ENCODE measurements around the gene BATF. TPM values are rescaled to one million over a fixed set of nuclear protein-coding genes. Genes with fewer than 3 reads are reported as not detected.

Gene BATF
- total and polyA plus RNA-seq, 5 donors from 2014 or later = 50.7 to 119 (median 104) TPM

DNA sequence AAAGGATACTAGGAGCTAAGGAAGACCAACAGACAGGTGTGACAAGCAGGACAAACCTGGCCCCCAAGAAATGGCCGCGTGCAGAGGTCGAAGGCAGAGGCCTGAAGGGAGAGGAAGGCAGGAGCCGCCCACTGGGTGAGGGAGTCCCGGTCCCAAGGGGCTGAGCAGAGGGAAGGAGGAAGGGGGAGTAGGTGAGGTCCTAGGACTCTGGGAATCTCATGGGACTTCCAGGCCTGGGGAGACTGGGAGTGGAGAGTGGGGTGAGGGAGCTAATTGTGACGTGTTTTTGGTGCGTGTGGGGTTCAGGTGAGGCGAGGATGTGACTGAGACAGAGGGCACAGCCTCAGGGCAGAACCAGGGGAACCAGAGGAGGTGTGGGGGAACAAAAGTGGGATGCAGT, 44.5 kb downstream of the BATF start:
- H3K4me3 Mint-ChIP-seq = peak overlapping the region; percentile 1 to 85 (median 40)
- DNase-seq (no peak), ATAC-seq (ENCODE audit: low read depth in 2 of 2) (no peak)
- peaks cover 18 to 54% (median 36%) of the 10 kb centered on the region in 4 donors for H3K4me1 Mint-ChIP-seq
- Histone ChIP-seq H3K4me3 (ENCODE audit: low read depth, low read length) (no peak overlapping the region), H3K36me3 (ENCODE audit: control insufficient read depth, insufficient read depth, low read length) (no peaks in the 10 kb centered on the region), H3K9me3 (ENCODE audit: control insufficient read depth in 2 of 2, low read length in 2 of 2) (no peaks in the 10 kb centered on the region), H3K4me1 (ENCODE audit: control insufficient read depth, insufficient read depth, low read length, poor library complexity, severe bottlenecking) (peaks cover 32% of the 10 kb centered on the region), H3K27me3 (ENCODE audit: control insufficient read depth, insufficient read depth, low read length) (no peaks in the 10 kb centered on the region), H3K27ac (ENCODE audit: insufficient read depth, low read length, poor library complexity, severe bottlenecking) (peak overlapping the region; percentile 88)
- peak overlapping the region; percentile 84 to 98 (median 90) for H3K27ac Mint-ChIP-seq
- no peaks in the 10 kb centered on the region for H3K27me3 Mint-ChIP-seq
- peaks cover 5% of the 10 kb centered on the region for H3K36me3 Mint-ChIP-seq
- H3K9me3 Mint-ChIP-seq = peaks cover 0 to 1% (median 0%) of the 10 kb centered on the region in 7 donors

DNA sequence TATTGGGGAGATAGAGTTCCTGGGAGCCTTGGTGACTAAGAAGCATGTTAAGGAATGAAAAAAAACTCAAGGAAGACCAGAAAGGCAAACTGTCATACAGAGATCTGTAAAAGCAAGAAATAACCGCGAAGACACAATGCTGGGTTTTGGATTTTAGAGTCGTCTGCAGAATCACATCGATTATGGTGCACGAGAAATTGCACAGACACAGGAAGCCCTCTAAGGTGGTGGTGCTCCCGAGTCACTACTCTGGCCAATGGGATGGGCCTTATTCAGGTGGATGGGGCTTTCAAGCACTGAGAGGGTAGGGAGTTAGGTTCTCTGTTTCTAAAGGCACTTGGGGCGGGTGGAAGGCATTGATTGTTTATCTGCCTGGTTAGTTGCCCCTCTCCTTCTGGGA, 45.9 kb downstream of the BATF start:
- peaks cover 11% of the 10 kb centered on the region for H3K36me3 Mint-ChIP-seq
- no peaks in the 10 kb centered on the region for H3K27me3 ChIP-seq (ENCODE audit: control insufficient read depth, insufficient read depth, low read length)
- peaks cover 12 to 46% (median 28%) of the 10 kb centered on the region in 4 donors for H3K4me1 Mint-ChIP-seq
- no peak for DNase-seq
- H3K27ac Mint-ChIP-seq = peak overlapping the region in 2 of 3 donors; percentile 84 to 90
- H3K4me3 Mint-ChIP-seq = peak overlapping the region in 3 of 4 donors; percentile 23 to 55 (median 29)
- no peaks in the 10 kb centered on the region for H3K36me3 ChIP-seq (ENCODE audit: control insufficient read depth, insufficient read depth, low read length)
- H3K4me1 ChIP-seq (ENCODE audit: control insufficient read depth, insufficient read depth, low read length, poor library complexity, severe bottlenecking) = peaks cover 32% of the 10 kb centered on the region
- H3K27me3 Mint-ChIP-seq = no peaks in the 10 kb centered on the region
- H3K4me3 ChIP-seq (ENCODE audit: low read depth, low read length) = peak overlapping the region; percentile 52
- peak overlapping the region; percentile 66 for H3K27ac ChIP-seq (ENCODE audit: insufficient read depth, low read length, poor library complexity, severe bottlenecking)
- no peaks in the 10 kb centered on the region for H3K9me3 ChIP-seq (ENCODE audit: control insufficient read depth in 2 of 2, low read length in 2 of 2)
- ATAC-seq (ENCODE audit: low read depth in 2 of 2) = no peak
- peaks cover 0 to 2% (median 0%) of the 10 kb centered on the region in 7 donors for H3K9me3 Mint-ChIP-seq

- Histone ChIP-seq H3K36me3 (ENCODE audit: control insufficient read depth, insufficient read depth, low read length) (no peaks in the 10 kb centered on the region), H3K27ac (ENCODE audit: insufficient read depth, low read length, poor library complexity, severe bottlenecking) (peak overlapping the region; percentile 66), H3K4me1 (ENCODE audit: control insufficient read depth, insufficient read depth, low read length, poor library complexity, severe bottlenecking) (peaks cover 32% of the 10 kb centered on the region), H3K9me3 (ENCODE audit: control insufficient read depth in 2 of 2, low read length in 2 of 2) (no peaks in the 10 kb centered on the region), H3K4me3 (ENCODE audit: low read depth, low read length) (peak overlapping the region; percentile 52), H3K27me3 (ENCODE audit: control insufficient read depth, insufficient read depth, low read length) (no peaks in the 10 kb centered on the region)
- Mint-ChIP-seq H3K36me3 (peaks cover 11% of the 10 kb centered on the region), H3K27ac (peak overlapping the region; percentile 58 to 76 (median 58)), H3K27me3 (no peaks in the 10 kb centered on the region), H3K4me1 (peaks cover 12 to 46% (median 28%) of the 10 kb centered on the region in 4 donors), H3K4me3 (peak overlapping the region in 3 of 4 donors; percentile 19 to 78 (median 55)), H3K9me3 (peaks cover 0 to 2% (median 0%) of the 10 kb centered on the region in 7 donors)
- DNase-seq (peak in 2 of 3 donors; percentile 20 to 68), ATAC-seq (ENCODE audit: low read depth in 2 of 2) (no peak)
Measured at GRCh38 chr14:75568791-75569190, 46.5 kb downstream of the BATF start.

GRCh38 chr14:75570797-75571196, 48.5 kb downstream of the BATF start:
- Mint-ChIP-seq H3K4me3 (no peak overlapping the region), H3K9me3 (peaks cover 0 to 2% (median 0%) of the 10 kb centered on the region in 7 donors), H3K27ac (peak overlapping the region in 2 of 3 donors; percentile 12 to 35), H3K36me3 (peaks cover 11% of the 10 kb centered on the region), H3K4me1 (peaks cover 7 to 35% (median 21%) of the 10 kb centered on the region in 4 donors), H3K27me3 (no peaks in the 10 kb centered on the region)
- peaks cover 27% of the 10 kb centered on the region for H3K4me1 ChIP-seq (ENCODE audit: control insufficient read depth, insufficient read depth, low read length, poor library complexity, severe bottlenecking)
- H3K27ac ChIP-seq (ENCODE audit: insufficient read depth, low read length, poor library complexity, severe bottlenecking) = no peak overlapping the region
- no peak overlapping the region for H3K4me3 ChIP-seq (ENCODE audit: low read depth, low read length)
- H3K36me3 ChIP-seq (ENCODE audit: control insufficient read depth, insufficient read depth, low read length) = no peaks in the 10 kb centered on the region
- H3K27me3 ChIP-seq (ENCODE audit: control insufficient read depth, insufficient read depth, low read length) = no peaks in the 10 kb centered on the region
- ATAC-seq (ENCODE audit: low read depth in 2 of 2) (no peak), DNase-seq (peak in 1 of 3 donors; percentile 32)
- no peaks in the 10 kb centered on the region for H3K9me3 ChIP-seq (ENCODE audit: control insufficient read depth in 2 of 2, low read length in 2 of 2)

DNA sequence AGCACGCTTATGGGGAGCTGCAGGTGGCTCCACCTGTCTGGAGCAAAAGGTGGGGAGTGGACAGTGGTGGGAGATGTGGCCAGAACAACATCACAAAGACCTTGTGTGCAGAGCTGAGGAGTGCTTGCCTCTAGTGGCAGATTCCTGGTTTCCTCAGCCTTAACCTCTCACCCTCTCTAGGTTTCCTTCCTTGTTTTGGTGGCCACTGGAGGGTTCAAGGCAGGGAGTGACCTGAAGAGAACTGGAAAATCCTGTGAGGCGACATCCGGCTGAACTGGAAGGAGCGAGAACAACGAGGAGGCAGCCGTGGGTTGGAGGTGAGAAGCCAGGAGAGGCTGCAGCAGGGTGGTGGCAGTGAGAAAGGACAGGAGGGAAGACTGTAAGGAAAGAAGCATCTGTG, 49.8 kb downstream of the BATF start:
- peak overlapping the region in 1 of 3 donors; percentile 47 for H3K27ac Mint-ChIP-seq
- Histone ChIP-seq H3K27ac (ENCODE audit: insufficient read depth, low read length, poor library complexity, severe bottlenecking) (no peak overlapping the region), H3K9me3 (ENCODE audit: control insufficient read depth in 2 of 2, low read length in 2 of 2) (no peaks in the 10 kb centered on the region), H3K36me3 (ENCODE audit: control insufficient read depth, insufficient read depth, low read length) (no peaks in the 10 kb centered on the region), H3K4me1 (ENCODE audit: control insufficient read depth, insufficient read depth, low read length, poor library complexity, severe bottlenecking) (peaks cover 14% of the 10 kb centered on the region), H3K4me3 (ENCODE audit: low read depth, low read length) (no peak overlapping the region), H3K27me3 (ENCODE audit: control insufficient read depth, insufficient read depth, low read length) (no peaks in the 10 kb centered on the region)
- ATAC-seq (ENCODE audit: low read depth in 2 of 2) = no peak
- peaks cover 11% of the 10 kb centered on the region for H3K36me3 Mint-ChIP-seq
- peaks cover 0 to 22% (median 11%) of the 10 kb centered on the region in 4 donors for H3K4me1 Mint-ChIP-seq
- no peaks in the 10 kb centered on the region for H3K27me3 Mint-ChIP-seq
- peaks cover 0 to 1% (median 0%) of the 10 kb centered on the region in 7 donors for H3K9me3 Mint-ChIP-seq
- DNase-seq = no peak
- peak overlapping the region in 2 of 4 donors; percentile 25 to 52 for H3K4me3 Mint-ChIP-seq

DNA sequence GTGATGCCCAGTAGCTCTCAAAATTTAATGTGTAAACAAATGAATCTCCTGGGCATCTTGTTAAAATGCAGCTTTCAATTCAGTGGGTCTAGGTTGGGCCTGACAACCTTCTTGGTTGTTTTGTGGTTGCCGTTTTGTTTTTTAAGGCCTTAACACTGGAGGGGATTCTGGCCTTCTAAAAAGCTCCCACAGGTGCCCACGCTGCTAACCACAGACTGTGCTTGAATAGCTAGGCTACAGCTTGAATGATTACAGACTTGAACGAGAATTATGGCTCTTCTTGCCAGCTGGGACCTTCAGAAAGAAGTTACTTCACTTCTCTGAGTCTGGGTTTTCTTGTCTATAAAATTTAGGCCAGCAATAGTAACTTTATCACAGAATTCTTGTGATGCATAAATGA, 54.8 kb downstream of the BATF start:
- H3K27ac Mint-ChIP-seq = no peak overlapping the region
- H3K36me3 Mint-ChIP-seq = peaks cover 6% of the 10 kb centered on the region
- Histone ChIP-seq H3K27me3 (ENCODE audit: control insufficient read depth, insufficient read depth, low read length) (no peaks in the 10 kb centered on the region), H3K4me3 (ENCODE audit: low read depth, low read length) (no peak overlapping the region), H3K27ac (ENCODE audit: insufficient read depth, low read length, poor library complexity, severe bottlenecking) (peak overlapping the region; percentile 71), H3K9me3 (ENCODE audit: control insufficient read depth in 2 of 2, low read length in 2 of 2) (no peaks in the 10 kb centered on the region), H3K4me1 (ENCODE audit: control insufficient read depth, insufficient read depth, low read length, poor library complexity, severe bottlenecking) (peaks cover 30% of the 10 kb centered on the region), H3K36me3 (ENCODE audit: control insufficient read depth, insufficient read depth, low read length) (no peaks in the 10 kb centered on the region)
- ATAC-seq (ENCODE audit: low read depth in 2 of 2) = no peak
- peaks cover 0 to 1% (median 0%) of the 10 kb centered on the region in 7 donors for H3K9me3 Mint-ChIP-seq
- DNase-seq = no peak
- no peak overlapping the region for H3K4me3 Mint-ChIP-seq
- H3K4me1 Mint-ChIP-seq = peaks cover 0 to 13% (median 9%) of the 10 kb centered on the region in 4 donors
- H3K27me3 Mint-ChIP-seq = no peaks in the 10 kb centered on the region

DNA sequence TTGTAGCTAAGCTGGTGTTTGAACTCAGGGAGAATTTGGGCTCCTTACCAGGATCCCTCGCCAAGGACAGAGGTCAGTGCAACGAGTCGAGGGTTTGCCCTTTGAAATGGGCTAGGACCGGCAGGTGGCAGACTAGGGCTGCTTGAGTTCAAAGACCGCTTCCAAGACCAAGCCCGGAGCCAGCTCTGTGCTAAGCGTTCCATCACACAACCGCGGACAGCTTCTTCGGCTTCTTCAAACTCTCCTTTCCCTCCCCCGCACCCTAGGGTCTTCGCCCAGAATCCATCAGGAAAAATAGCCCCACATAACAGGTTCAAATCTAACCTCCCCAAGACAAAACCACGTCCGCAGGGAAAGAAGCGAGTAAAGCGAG, 55.4 kb downstream of the BATF start:
- Histone ChIP-seq H3K4me3 (ENCODE audit: low read depth, low read length) (peak overlapping the region; percentile 91), H3K4me1 (ENCODE audit: control insufficient read depth, insufficient read depth, low read length, poor library complexity, severe bottlenecking) (peaks cover 30% of the 10 kb centered on the region)
- peaks cover 0 to 13% (median 9%) of the 10 kb centered on the region in 4 donors for H3K4me1 Mint-ChIP-seq

More for the DNA sequence above, 55.4 kb downstream of the BATF start:
- Mint-ChIP-seq H3K27ac (peak overlapping the region; percentile 4 to 93 (median 91)), H3K4me3 (no peak overlapping the region), H3K36me3 (no peaks in the 10 kb centered on the region), H3K27me3 (no peaks in the 10 kb centered on the region), H3K9me3 (no peaks in the 10 kb centered on the region)
- Histone ChIP-seq H3K27me3 (ENCODE audit: control insufficient read depth, insufficient read depth, low read length) (no peaks in the 10 kb centered on the region), H3K9me3 (ENCODE audit: control insufficient read depth in 2 of 2, low read length in 2 of 2) (no peaks in the 10 kb centered on the region), H3K27ac (ENCODE audit: insufficient read depth, low read length, poor library complexity, severe bottlenecking) (peak overlapping the region; percentile 71), H3K36me3 (ENCODE audit: control insufficient read depth, insufficient read depth, low read length) (no peaks in the 10 kb centered on the region)
- ATAC-seq (ENCODE audit: low read depth in 2 of 2) = peak; percentile 78 to 87
- peak; percentile 57 to 84 (median 65) for DNase-seq
